ENCODE results near the gene TTLL5. TPM values are rescaled to one million over a fixed set of nuclear protein-coding genes. Genes with fewer than 3 reads are reported as not detected.

The TTLL5 gene
- polyA plus RNA-seq, 3 donors: 4.2 to 7.2 (median 4.7) TPM

- Mint-ChIP-seq H3K27ac (no peak overlapping the region), H3K4me1 (no peaks in the 10 kb centered on the region), H3K36me3 (peaks cover 46 to 60% of the 10 kb centered on the region in 2 donors), H3K27me3 (ENCODE audit: low read depth in 3 of 3) (peaks cover 0 to 1% (median 0%) of the 10 kb centered on the region in 3 donors), H3K4me3 (no peak overlapping the region), H3K9me3 (peaks cover 2 to 23% (median 8%) of the 10 kb centered on the region in 7 donors)
- DNase-seq: no peak
- Histone ChIP-seq H4K20me1 (ENCODE audit: insufficient read depth, low read length) (no peaks in the 10 kb centered on the region), H3K27ac (ENCODE audit: low read depth in 1 of 2, low read length in 2 of 2) (no peak overlapping the region), H3K36me3 (replicated peaks in 1 of 2; ENCODE audit: control insufficient read depth in 1 of 2, insufficient read depth in 2 of 2, low read length in 2 of 2) (peaks cover 3 to 33% of the 10 kb centered on the region in 2 donors), H3K9ac (ENCODE audit: insufficient read depth, low read length, poor library complexity, severe bottlenecking) (no peak overlapping the region), H3K79me2 (ENCODE audit: insufficient read depth, low read length) (no peaks in the 10 kb centered on the region), H3K4me1 (ENCODE audit: control insufficient read depth in 1 of 2, insufficient read depth in 2 of 2, low read length in 2 of 2) (no peaks in the 10 kb centered on the region), H2AFZ (ENCODE audit: insufficient read depth, low read depth, low read length, poor library complexity, severe bottlenecking) (no peak overlapping the region), H3K4me2 (replicated peaks; ENCODE audit: extremely low read depth, low read length, poor library complexity, severe bottlenecking) (no peak overlapping the region), H3K4me3 (replicated peaks in 1 of 3; ENCODE audit: low read depth in 2 of 3, low read length in 3 of 3) (no peak overlapping the region), H3K27me3 (ENCODE audit: control insufficient read depth in 2 of 2, insufficient read depth in 2 of 2, low read length in 2 of 2) (no peaks in the 10 kb centered on the region), H3K9me3 (replicated peaks in 1 of 2; ENCODE audit: control insufficient read depth in 1 of 2, insufficient read depth in 1 of 2, low read length in 2 of 2) (no peaks in the 10 kb centered on the region)
- no CpG with 5 or more reads among the region's 1 CpG for WGBS (ENCODE audit: insufficient coverage)
- TF ChIP-seq CTCF (IDR thresholded peaks at IDR 0.05): no peak
- intact Hi-C loops (cut with micrococcal nuclease): no loop called here
Observed at GRCh38 chr14:75802486-75802885, 141.4 kb downstream of the TTLL5 start.

- TF ChIP-seq CTCF (IDR thresholded peaks at IDR 0.05): no peak
- Mint-ChIP-seq H3K4me3 (no peak overlapping the region), H3K9me3 (peaks cover 0 to 14% (median 5%) of the 10 kb centered on the region in 7 donors), H3K27ac (no peak overlapping the region), H3K36me3 (peaks cover 37 to 50% of the 10 kb centered on the region in 2 donors), H3K27me3 (ENCODE audit: low read depth in 3 of 3) (peaks cover 0 to 1% (median 0%) of the 10 kb centered on the region in 3 donors), H3K4me1 (no peaks in the 10 kb centered on the region)
- Histone ChIP-seq H3K27ac (ENCODE audit: low read depth in 1 of 2, low read length in 2 of 2) (no peak overlapping the region), H3K79me2 (ENCODE audit: insufficient read depth, low read length) (no peaks in the 10 kb centered on the region), H3K9me3 (replicated peaks in 1 of 2; ENCODE audit: control insufficient read depth in 1 of 2, insufficient read depth in 1 of 2, low read length in 2 of 2) (no peaks in the 10 kb centered on the region), H4K20me1 (ENCODE audit: insufficient read depth, low read length) (no peaks in the 10 kb centered on the region), H3K9ac (ENCODE audit: insufficient read depth, low read length, poor library complexity, severe bottlenecking) (no peak overlapping the region), H3K36me3 (replicated peaks in 1 of 2; ENCODE audit: control insufficient read depth in 1 of 2, insufficient read depth in 2 of 2, low read length in 2 of 2) (peaks cover 3 to 25% of the 10 kb centered on the region in 2 donors), H3K4me1 (ENCODE audit: control insufficient read depth in 1 of 2, insufficient read depth in 2 of 2, low read length in 2 of 2) (no peaks in the 10 kb centered on the region), H3K27me3 (ENCODE audit: control insufficient read depth in 2 of 2, insufficient read depth in 2 of 2, low read length in 2 of 2) (no peaks in the 10 kb centered on the region), H2AFZ (ENCODE audit: insufficient read depth, low read depth, low read length, poor library complexity, severe bottlenecking) (no peak overlapping the region), H3K4me2 (replicated peaks; ENCODE audit: extremely low read depth, low read length, poor library complexity, severe bottlenecking) (no peak overlapping the region), H3K4me3 (replicated peaks in 1 of 3; ENCODE audit: low read depth in 2 of 3, low read length in 3 of 3) (no peak overlapping the region)
- no peak for DNase-seq
- 97% methylated on average over 4 of the region's 5 CpGs for WGBS (ENCODE audit: insufficient coverage)
- intact Hi-C loops (cut with micrococcal nuclease): no loop called here
Observed at GRCh38 chr14:75803765-75804164, 142.7 kb downstream of the TTLL5 start.

Measured in CD14-positive monocyte (primary cell).